Naive thymus-derived CD8-positive, alpha-beta T cell (primary cell): ENCODE measurements around the gene MAD2L1BP. TPM values are rescaled to one million over a fixed set of nuclear protein-coding genes. Genes with fewer than 3 reads are reported as not detected.
A peak's percentile ranks its signal among the peaks of the same experiment; 100 is the strongest.

Experiments
- ATAC-seq, 2 donors: fragments of 150-1000 bp; cut with Tn5 transposase in 1 of 2; sonication (Bioruptor Pico), chemical (Tn5 transposase) in 1 of 2; 1 replicate in 1 of 2; 2 replicates in 1 of 2; pipeline ENCODE4 v1.10.0; 2021; ENCODE audit warnings: mild to moderate bottlenecking in 2 of 2, moderate library complexity in 2 of 2
- POLR2A ChIA-PET: fragments of 350-600 bp; sonication (Branson Sonifier 250); formaldehyde crosslinking; loops from one replicate; lab custom pipeline; 2021; ENCODE audit warnings: antibody characterized with exemption; lab: Charles Lee
- DNase-seq, 10 donors: peaks; one replicate each; pipeline versions ENCODE4 v3.0.0 to v3.0.0-alpha.2; 2020 to 2022
- H3K27ac Mint-ChIP-seq, 10 donors: one replicate each; pipeline ENCODE4 v1.8.0; 2020 to 2022; ENCODE audit warnings: mild to moderate bottlenecking in 10 of 10, mixed read lengths in 10 of 10, moderate library complexity in 4 of 10, inconsistent platforms in 1 of 10
- H3K27me3 Mint-ChIP-seq, 5 donors: one replicate each; pipeline ENCODE4 v1.8.0; 2021 to 2022; ENCODE audit warnings: mixed read lengths in 5 of 5
- H3K36me3 Mint-ChIP-seq, 3 donors: one replicate each; pipeline ENCODE4 v1.8.0; 2020 to 2022; ENCODE audit warnings: mixed read lengths in 3 of 3, mild to moderate bottlenecking in 2 of 3, inconsistent platforms in 1 of 3
- H3K4me1 Mint-ChIP-seq, 4 donors: one replicate each; pipeline ENCODE4 v1.8.0; 2021 to 2022; ENCODE audit warnings: mixed read lengths in 4 of 4
- H3K4me3 Mint-ChIP-seq, 10 donors: one replicate each; pipeline ENCODE4 v1.8.0; 2020 to 2022; ENCODE audit warnings: mild to moderate bottlenecking in 10 of 10, mixed read lengths in 10 of 10, moderate library complexity in 6 of 10, inconsistent platforms in 1 of 10
- H3K9me3 Mint-ChIP-seq, 9 donors: one replicate each; pipeline ENCODE4 v1.8.0; 2020 to 2022; ENCODE audit warnings: mixed read lengths in 9 of 9, mild to moderate bottlenecking in 3 of 9, inconsistent platforms in 1 of 9, moderate library complexity in 1 of 9
- polyA plus RNA-seq, 3 donors: library from polyadenylated mRNA; unstranded; fragments of 300-500 nt; fragmentation: Illumina TruSeq; gene quantifications; one replicate each; pipeline ENCODE4 v1.2.3, GENCODE V29; 2021
- total RNA-seq, 8 experiments: library from RNA in 2 of 8; stranded (reverse) in 2 of 8; gene quantifications; one replicate each; pipeline ENCODE4 v1.2.3 and lab custom pipeline; 2021 to 2026

The MAD2L1BP gene
- total and polyA plus RNA-seq, 5 experiments from 2014 or later, result 12.5 to 32.9 (median 19.6) TPM

DNA sequence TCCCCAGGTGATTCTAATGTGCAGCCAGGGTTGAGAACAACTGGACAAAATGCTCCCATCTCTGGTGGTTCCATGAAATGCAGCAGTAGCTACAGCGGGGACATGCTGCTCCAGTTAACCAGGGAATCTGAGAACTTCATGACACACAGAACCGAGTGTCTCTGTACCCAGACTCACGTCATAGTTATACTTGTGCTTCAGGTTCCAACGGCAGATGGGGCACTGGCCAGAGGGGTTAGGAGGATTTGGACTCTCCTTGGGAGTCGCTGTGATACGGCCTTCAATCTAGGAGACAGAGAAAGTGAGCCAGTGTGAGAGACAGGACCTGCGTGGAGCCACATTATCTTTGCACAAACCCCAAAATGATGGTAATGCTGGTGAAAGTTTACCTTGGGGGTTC, 42.7 kb downstream of the MAD2L1BP start:
- H3K9me3 Mint-ChIP-seq, result no peaks in the 10 kb centered on the region
- H3K27me3 Mint-ChIP-seq, result no peaks in the 10 kb centered on the region
- H3K4me3 Mint-ChIP-seq, result no peak overlapping the region
- no peak for ATAC-seq
- no peak for DNase-seq
- POLR2A ChIA-PET, result no interaction called here
- H3K4me1 Mint-ChIP-seq, result peaks cover 7 to 20% (median 11%) of the 10 kb centered on the region in 4 donors
- H3K36me3 Mint-ChIP-seq, result peaks cover 0 to 78% (median 11%) of the 10 kb centered on the region in 3 donors
- H3K27ac Mint-ChIP-seq, result peak overlapping the region in 2 of 10 donors; percentile 38 to 39

DNA sequence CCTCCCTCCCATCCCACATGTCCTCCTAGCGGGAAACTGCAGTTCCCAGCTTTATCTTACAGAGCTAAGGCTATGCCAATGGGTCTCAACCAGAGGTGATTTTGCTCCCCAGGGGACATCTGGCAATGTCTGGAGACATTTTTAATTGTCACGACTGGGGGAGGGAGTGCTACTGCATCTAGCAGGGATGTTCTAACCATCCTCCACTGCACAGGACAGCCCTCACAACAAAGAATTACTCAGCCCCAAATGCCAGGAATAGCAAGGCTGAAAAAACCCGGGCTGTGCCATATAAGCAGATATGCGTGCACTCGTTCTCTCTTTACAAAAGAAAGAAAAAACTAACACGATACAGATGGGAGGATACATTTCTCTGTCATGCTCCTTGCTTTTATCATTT, 43.4 kb downstream of the MAD2L1BP start:
- peaks cover 11 to 27% (median 17%) of the 10 kb centered on the region in 4 donors for H3K4me1 Mint-ChIP-seq
- no peak overlapping the region for H3K4me3 Mint-ChIP-seq
- POLR2A ChIA-PET, result no interaction called here
- ATAC-seq (no peak), DNase-seq (no peak)
- peaks cover 0 to 78% (median 11%) of the 10 kb centered on the region in 3 donors for H3K36me3 Mint-ChIP-seq
- no peak overlapping the region for H3K27ac Mint-ChIP-seq
- no peaks in the 10 kb centered on the region for H3K27me3 Mint-ChIP-seq
- no peaks in the 10 kb centered on the region for H3K9me3 Mint-ChIP-seq

DNA sequence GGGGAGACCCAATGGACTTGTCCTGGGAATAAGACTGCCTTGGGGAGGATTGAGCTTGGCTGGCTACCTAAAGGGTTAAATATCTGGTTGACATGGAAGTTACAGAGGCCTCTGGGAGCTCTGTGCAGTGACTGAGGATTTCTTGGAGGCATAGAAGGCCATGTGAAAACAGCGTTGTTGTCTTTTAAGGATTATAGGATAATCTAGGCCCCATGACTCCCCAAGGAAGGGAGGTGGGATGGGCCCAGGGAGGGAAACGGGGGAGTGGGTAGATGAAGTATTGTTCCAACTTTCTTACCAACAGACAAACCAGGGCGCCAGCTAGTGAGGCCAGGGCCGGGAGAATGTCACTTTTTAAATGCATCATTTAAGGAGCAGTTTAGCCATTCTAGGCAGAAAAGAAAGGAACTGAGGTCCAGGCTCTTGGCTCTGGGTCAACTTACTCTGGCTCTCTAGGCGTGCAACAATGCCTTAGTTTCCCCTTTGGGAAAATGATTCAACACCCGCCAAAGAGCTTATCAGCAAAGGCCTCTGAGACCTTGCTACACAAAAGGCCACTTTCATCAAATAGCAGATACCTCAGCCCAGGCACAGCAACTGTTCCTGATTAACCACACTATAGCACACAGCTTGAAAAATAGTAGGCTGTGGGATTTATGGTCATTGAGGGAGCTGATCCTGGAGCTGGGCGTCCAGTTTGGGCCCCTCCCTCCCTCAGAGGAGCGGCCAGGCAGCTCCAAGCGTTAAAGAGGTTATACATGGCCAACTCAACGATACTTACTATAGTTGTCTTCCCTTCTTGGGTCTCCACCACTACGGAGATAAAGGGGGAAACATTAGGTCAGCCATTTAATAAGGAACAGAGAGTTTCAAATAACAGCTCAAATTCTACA, 44.9 kb downstream of the MAD2L1BP start:
- no peak overlapping the region for H3K4me3 Mint-ChIP-seq
- POLR2A ChIA-PET, result interaction anchor here (1.5 kb wide), 1 partner anchor 10 kb away, joined by 3 read pairs; no protein-coding TSS in a partner anchor
- peak overlapping the region in 2 of 10 donors; percentile 65 to 88 for H3K27ac Mint-ChIP-seq
- DNase-seq (no peak), ATAC-seq (no peak)
- no peaks in the 10 kb centered on the region for H3K27me3 Mint-ChIP-seq
- no peaks in the 10 kb centered on the region for H3K9me3 Mint-ChIP-seq
- peaks cover 14 to 39% (median 31%) of the 10 kb centered on the region in 4 donors for H3K4me1 Mint-ChIP-seq
- H3K36me3 Mint-ChIP-seq, result peaks cover 0 to 69% (median 5%) of the 10 kb centered on the region in 3 donors

DNA sequence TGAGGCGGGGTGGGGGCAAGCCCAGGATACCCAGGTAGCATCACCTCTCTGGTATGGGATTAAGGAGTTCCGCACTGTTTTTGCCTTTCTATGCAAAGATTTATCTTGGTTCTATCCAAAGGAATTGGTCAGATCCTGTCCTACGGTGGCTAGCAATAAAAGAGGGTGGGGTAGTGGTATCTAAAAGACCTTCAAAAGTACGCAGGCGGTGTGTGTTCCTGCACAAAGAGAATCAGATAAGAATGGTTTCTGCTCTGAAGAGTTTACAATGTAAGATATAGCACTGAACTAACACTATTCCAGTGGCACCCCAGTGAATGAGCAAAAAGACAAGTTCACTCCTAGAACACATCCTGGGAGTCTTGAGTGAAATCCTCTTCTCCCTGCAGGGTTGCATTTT, 45.7 kb downstream of the MAD2L1BP start:
- Mint-ChIP-seq H3K27ac (peak overlapping the region in 1 of 10 donors; percentile 88), H3K4me1 (peaks cover 17 to 46% (median 36%) of the 10 kb centered on the region in 4 donors), H3K36me3 (peaks cover 0 to 64% (median 5%) of the 10 kb centered on the region in 3 donors), H3K27me3 (no peaks in the 10 kb centered on the region), H3K4me3 (no peak overlapping the region), H3K9me3 (no peaks in the 10 kb centered on the region)
- DNase-seq (no peak), ATAC-seq (no peak)
- POLR2A ChIA-PET, result interaction anchor here (1.5 kb wide), 1 partner anchor 10 kb away, joined by 3 read pairs; no protein-coding TSS in a partner anchor

DNA sequence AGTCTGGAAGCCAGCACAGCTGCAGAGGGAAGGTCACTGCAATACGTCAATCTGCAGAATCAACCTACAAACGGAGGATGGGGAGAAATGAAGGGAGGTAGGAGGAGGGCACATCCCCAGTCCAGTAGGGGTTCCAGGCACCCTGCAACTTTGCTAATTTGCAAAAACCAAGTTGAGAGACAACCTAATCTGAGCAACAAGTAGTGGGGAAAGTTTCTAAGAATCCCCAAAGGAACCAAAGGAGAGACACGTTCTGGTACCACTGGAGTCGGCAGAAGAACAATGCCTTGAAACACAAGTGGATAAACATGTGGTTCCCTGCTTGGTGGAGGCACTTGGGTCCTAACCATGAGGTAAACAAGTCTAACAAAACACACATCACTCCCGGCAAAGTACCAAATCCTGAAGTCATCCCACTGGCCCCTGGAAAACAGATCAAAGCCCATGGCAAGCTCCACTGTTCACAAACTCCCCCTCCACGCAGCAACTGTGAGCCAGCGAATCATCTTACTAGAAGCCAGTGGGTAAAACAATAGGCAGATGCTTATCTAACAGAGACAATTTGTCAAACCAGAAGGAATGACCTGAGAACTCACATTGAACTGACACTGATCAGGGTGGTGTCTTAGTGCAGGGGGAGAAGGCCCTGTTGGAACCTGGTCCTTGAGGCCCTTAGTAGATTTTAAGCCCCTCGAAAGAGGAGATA, 47.2 kb downstream of the MAD2L1BP start:
- Mint-ChIP-seq H3K27ac (peak overlapping the region in 2 of 10 donors; percentile 33), H3K4me1 (peaks cover 24 to 58% (median 47%) of the 10 kb centered on the region in 4 donors), H3K4me3 (peak overlapping the region in 1 of 10 donors; percentile 54), H3K9me3 (no peaks in the 10 kb centered on the region), H3K27me3 (no peaks in the 10 kb centered on the region), H3K36me3 (peaks cover 0 to 56% (median 3%) of the 10 kb centered on the region in 3 donors)
- DNase-seq (no peak), ATAC-seq (no peak)
- POLR2A ChIA-PET, result no interaction called here

DNA sequence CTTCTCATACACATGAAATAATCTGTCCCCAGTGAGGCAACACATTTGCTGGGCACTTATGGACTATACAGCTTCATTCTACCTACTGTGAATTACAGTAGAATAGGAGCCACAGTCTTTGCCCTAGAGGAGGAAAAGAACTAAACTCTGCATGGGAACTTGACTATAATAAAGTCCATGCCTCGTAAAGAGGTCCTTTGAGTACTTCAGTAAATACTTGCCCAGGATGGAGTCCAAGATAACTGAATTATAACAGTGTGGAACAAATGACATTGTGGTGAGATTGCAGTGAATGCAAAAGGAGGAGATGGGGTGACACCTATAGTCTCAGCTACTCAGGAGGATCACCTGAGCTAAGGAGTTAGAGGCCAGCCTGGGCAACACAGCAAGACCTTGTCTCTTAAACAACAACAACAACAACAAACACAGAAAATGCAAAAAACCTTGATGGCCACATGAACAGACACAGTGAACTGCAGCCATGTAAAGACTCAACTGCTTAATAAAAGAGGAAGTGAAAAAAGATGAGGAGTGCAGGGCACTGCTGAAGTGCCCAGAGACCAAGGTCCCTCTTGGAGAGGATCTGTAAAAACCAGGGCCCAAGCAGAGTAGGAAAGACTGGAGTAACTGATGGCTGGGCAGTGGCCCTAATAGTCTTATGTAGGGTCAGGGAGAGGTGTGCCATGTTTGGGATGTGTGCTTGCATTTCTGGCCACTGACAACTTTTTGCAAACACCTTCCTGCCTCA, 48.2 kb downstream of the MAD2L1BP start:
- Mint-ChIP-seq H3K9me3 (no peaks in the 10 kb centered on the region), H3K4me3 (peak overlapping the region in 2 of 10 donors; percentile 43 to 82), H3K27me3 (no peaks in the 10 kb centered on the region), H3K27ac (peak overlapping the region in 5 of 10 donors; percentile 27 to 75 (median 63)), H3K36me3 (peaks cover 0 to 47% (median 3%) of the 10 kb centered on the region in 3 donors), H3K4me1 (peaks cover 28 to 64% (median 53%) of the 10 kb centered on the region in 4 donors)
- DNase-seq (no peak), ATAC-seq (no peak)
- POLR2A ChIA-PET, result no interaction called here

DNA sequence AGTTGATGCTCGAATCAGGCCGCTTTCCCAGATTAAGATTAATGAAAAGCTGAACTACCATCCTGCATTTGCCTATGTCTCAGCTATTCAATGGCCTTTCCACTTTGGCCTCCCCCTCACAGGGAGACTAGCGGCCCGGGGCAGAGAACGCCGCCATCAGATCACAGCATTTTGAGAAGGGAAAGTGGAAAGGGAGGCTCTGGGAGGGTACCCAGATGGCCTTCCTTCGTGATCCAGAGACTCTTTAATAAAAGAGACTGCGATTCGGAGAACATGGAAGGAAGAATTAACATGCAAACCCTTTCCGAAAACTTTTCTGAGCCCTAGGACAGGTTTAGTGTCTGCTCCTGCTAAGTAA, 51.4 kb downstream of the MAD2L1BP start:
- Mint-ChIP-seq H3K4me1 (peaks cover 25 to 56% (median 52%) of the 10 kb centered on the region in 4 donors), H3K9me3 (no peaks in the 10 kb centered on the region), H3K36me3 (peaks cover 0 to 21% (median 0%) of the 10 kb centered on the region in 3 donors), H3K27me3 (peaks cover 0 to 1% (median 0%) of the 10 kb centered on the region in 5 donors), H3K27ac (peak overlapping the region; percentile 89 to 97 (median 95)), H3K4me3 (peak overlapping the region; percentile 89 to 99 (median 95))
- ATAC-seq (peak in 1 of 2 donors; percentile 11), DNase-seq (no peak)
- POLR2A ChIA-PET, result interaction anchor here (1.4 to 1.8 kb wide), 3 partner anchors 14 to 57 kb away, joined by 4 to 5 read pairs (median 4); partner anchors contain the start of gene GTPBP2

DNA sequence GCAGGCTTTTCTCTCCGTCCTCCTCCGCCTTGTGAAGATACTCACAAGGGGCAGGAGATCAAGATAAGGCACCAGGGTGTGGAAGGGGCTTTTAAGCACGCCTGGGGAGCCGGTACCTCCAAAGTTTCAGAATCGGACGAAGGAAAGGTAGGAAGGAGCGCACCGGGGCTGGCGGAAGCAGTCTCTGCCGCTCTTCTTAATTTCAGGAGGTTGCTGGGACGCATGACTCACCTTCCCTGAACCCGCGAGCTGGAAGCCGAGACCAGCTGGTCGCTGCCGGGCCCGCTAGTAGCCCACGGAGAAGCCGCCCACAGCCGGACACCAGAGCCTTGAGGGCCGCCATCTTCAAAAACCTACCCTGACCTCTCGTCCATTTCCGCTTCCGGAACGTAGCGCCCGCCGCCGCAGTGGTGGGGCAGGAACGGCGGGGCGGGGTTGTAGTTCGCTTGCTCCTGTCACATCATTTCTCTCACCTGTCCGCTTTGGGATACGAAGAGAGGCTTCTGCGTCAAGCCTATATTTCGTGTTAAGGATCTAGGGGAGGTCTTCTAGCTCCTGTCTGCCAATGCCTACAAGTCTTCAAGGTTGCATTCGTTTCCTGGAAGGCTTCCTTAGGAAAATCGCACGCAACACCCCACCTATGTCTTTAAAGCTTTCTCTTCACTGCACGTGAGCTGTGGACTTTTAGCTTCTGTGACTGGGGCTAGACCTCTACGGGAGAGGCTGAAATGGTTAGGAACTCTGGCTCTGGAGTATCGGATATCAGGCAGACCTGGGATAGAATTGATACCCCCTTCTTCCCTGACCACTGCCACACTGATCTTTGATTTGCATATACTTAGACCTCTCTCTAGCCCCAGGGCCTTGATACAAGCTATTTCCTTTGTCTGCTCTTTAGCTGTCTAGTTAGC, 52.1 kb downstream of the MAD2L1BP start, which contains the start of gene MRPS18A:
Gene MRPS18A (minus strand): TSS at position 355 of the 911 bp plus-strand sequence. CDS start 12 bp downstream, at position 343.
- Mint-ChIP-seq H3K9me3 (no peaks in the 10 kb centered on the region), H3K27me3 (peaks cover 0 to 1% (median 0%) of the 10 kb centered on the region in 5 donors), H3K4me3 (peak within 1 kb of the TSS; percentile 89 to 99 (median 95)), H3K27ac (peak within 1 kb of the TSS; percentile 89 to 97 (median 95)), H3K4me1 (peaks cover 24 to 52% (median 47%) of the 10 kb centered on the region in 4 donors), H3K36me3 (peaks cover 0 to 17% (median 0%) of the 10 kb centered on the region in 3 donors)
- ATAC-seq (peak; percentile 97 to 98), DNase-seq (peak; percentile 66 to 86 (median 72))
- POLR2A ChIA-PET, result interaction anchor here (1.4 to 1.8 kb wide), 3 partner anchors 15 to 58 kb away, joined by 4 to 5 read pairs (median 4); partner anchors contain the start of gene GTPBP2

DNA sequence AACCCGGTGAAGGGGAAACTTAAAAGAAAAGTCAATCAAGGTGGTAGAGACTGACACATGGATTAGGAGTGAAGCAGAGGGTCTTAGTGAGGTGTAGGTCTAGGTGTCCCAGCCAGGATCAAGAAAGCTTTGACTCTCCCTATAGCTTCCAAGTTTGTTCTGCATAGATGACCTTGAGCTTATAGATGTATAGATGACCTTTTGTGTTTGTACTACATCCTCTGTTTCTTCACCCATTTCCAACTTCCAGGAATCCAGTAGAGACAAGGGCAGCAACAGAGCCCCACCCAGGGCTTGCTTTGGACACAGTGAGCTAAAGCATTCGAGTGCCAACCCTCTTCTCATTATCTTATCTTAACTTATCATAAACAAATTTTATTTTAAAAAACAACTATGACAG, 53.8 kb downstream of the MAD2L1BP start:
- H3K36me3 Mint-ChIP-seq, result peaks cover 0 to 6% (median 0%) of the 10 kb centered on the region in 3 donors
- DNase-seq (no peak), ATAC-seq (no peak)
- peaks cover 15 to 36% (median 31%) of the 10 kb centered on the region in 4 donors for H3K4me1 Mint-ChIP-seq
- H3K27ac Mint-ChIP-seq, result no peak overlapping the region
- POLR2A ChIA-PET, result no interaction called here
- no peaks in the 10 kb centered on the region for H3K9me3 Mint-ChIP-seq
- peak overlapping the region in 2 of 10 donors; percentile 9 to 36 for H3K4me3 Mint-ChIP-seq
- H3K27me3 Mint-ChIP-seq, result peaks cover 0 to 2% (median under 1%) of the 10 kb centered on the region in 5 donors
